NCI-H187 (cell line): ENCODE data around the gene FSTL5.

Source experiments
- DNase-seq, 2 experiments: peaks; one replicate each; lab custom pipeline; 2025; lab: John Stamatoyannopoulos, UW

Gene FSTL5

DNA sequence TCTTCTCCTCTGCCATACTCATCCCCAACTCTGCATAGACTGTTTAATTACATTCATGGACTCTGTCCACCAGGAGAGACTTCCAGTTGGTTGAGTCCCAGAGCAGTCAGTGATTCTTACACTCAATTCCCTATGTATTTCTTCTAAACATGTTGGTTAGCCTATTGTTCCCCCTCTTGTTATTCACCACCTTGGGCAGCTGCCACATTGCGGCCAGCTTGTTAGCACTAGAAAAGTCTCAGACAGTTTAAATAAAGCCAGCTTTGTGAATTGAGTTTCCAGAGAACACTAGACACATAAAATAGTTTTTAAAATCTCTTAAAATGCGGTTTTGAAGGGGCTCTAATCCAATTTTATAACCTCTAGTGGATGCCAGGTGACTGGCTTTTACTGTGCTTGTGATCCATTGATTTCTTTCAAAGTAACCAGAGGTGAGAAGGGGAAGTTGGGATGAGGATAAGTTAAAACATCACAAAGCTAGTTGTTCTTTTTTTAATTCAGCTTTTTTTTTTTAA is 827.7 kb downstream of the FSTL5 start:
- no peak for DNase-seq
